Effector memory CD8-positive, alpha-beta T cell (primary cell): ENCODE data around the gene HPSE.
A peak's percentile ranks its signal among the peaks of the same experiment; 100 is the strongest.
"Not testable (repeated sequence)": the region's sequence is repeated elsewhere in the genome, so short reads cannot be mapped to it uniquely, and the experiment has no call there.

Experiments
- ATAC-seq: fragments of 150-1000 bp; cut with Tn5 transposase; replicated peaks from 2 replicates; pipeline ENCODE4 v1.10.0; 2021; ENCODE audit warnings: mild to moderate bottlenecking, moderate library complexity
- DNase-seq, 3 experiments: peaks; one replicate each; pipeline ENCODE4 v3.0.0; 2021
- H3K27ac Mint-ChIP-seq, 2 donors: one replicate each; pipeline ENCODE4 v1.8.0; 2022; ENCODE audit warnings: mild to moderate bottlenecking in 2 of 2, mixed read lengths in 2 of 2, moderate library complexity in 2 of 2
- H3K27me3 Mint-ChIP-seq, 2 donors: one replicate each; pipeline ENCODE4 v1.8.0; 2022; ENCODE audit warnings: mixed read lengths in 2 of 2
- H3K36me3 Mint-ChIP-seq: one replicate; pipeline ENCODE4 v1.8.0; 2022; ENCODE audit warnings: mild to moderate bottlenecking, moderate library complexity, mixed read lengths; ENCODE audit not compliant: insufficient read depth
- H3K4me1 Mint-ChIP-seq, 2 donors: one replicate each; pipeline ENCODE4 v1.8.0; 2022; ENCODE audit warnings: low read depth in 2 of 2, mixed read lengths in 2 of 2
- H3K4me3 Mint-ChIP-seq, 2 donors: one replicate each; pipeline ENCODE4 v1.8.0; 2022; ENCODE audit warnings: mild to moderate bottlenecking in 2 of 2, mixed read lengths in 2 of 2, moderate library complexity in 2 of 2
- H3K9me3 Mint-ChIP-seq, 2 donors: one replicate each; pipeline ENCODE4 v1.8.0; 2022; ENCODE audit warnings: mixed read lengths in 2 of 2

The HPSE gene

GRCh38 chr4:83285055-83285407, 49.6 kb downstream of the HPSE start:
- Mint-ChIP-seq H3K27ac (peak overlapping the region; percentile 98), H3K4me1 (peaks cover 15 to 35% of the 10 kb centered on the region in 2 donors), H3K27me3 (no peaks in the 10 kb centered on the region), H3K4me3 (peak overlapping the region; percentile 98), H3K36me3 (peaks cover 14% of the 10 kb centered on the region), H3K9me3 (no peaks in the 10 kb centered on the region)
- ATAC-seq (peak; percentile 32), DNase-seq (peak in 2 of 3 experiments; percentile 14 to 27)

GRCh38 chr4:83284193-83285054, 50.2 kb downstream of the HPSE start, which contains the start of gene COQ2:
Gene COQ2, minus strand, starts transcription at chr4:83284798. Its CDS starts 34 bp downstream, at chr4:83284764.
- H3K36me3 Mint-ChIP-seq: peaks cover 14% of the 10 kb centered on the region
- peak within 1 kb of the TSS; percentile 98 for H3K4me3 Mint-ChIP-seq
- H3K9me3 Mint-ChIP-seq: no peaks in the 10 kb centered on the region
- no peaks in the 10 kb centered on the region for H3K27me3 Mint-ChIP-seq
- peak; percentile 92 to 94 (median 93) for DNase-seq
- H3K27ac Mint-ChIP-seq: peak within 1 kb of the TSS; percentile 98
- ATAC-seq: peak; percentile 89
- H3K4me1 Mint-ChIP-seq: peaks cover 15 to 35% of the 10 kb centered on the region in 2 donors

- Mint-ChIP-seq H3K27ac (peak overlapping the region in 1 of 2 donors; percentile 98), H3K9me3 (no peaks in the 10 kb centered on the region), H3K4me1 (peaks cover 15 to 35% of the 10 kb centered on the region in 2 donors), H3K27me3 (no peaks in the 10 kb centered on the region), H3K4me3 (peak overlapping the region; percentile 98), H3K36me3 (peaks cover 17% of the 10 kb centered on the region)
- no peak for DNase-seq
- ATAC-seq: no peak
Observed at GRCh38 chr4:83283181-83283580, 51.5 kb downstream of the HPSE start.

GRCh38 chr4:83282049-83282535, 52.6 kb downstream of the HPSE start:
- no peak overlapping the region for H3K4me3 Mint-ChIP-seq
- DNase-seq (peak; percentile 69 to 78 (median 70)), ATAC-seq (no peak)
- no peaks in the 10 kb centered on the region for H3K27me3 Mint-ChIP-seq
- peaks cover 17% of the 10 kb centered on the region for H3K36me3 Mint-ChIP-seq
- peaks cover 15 to 35% of the 10 kb centered on the region in 2 donors for H3K4me1 Mint-ChIP-seq
- peak overlapping the region in 1 of 2 donors; percentile 39 for H3K27ac Mint-ChIP-seq
- no peaks in the 10 kb centered on the region for H3K9me3 Mint-ChIP-seq

- no peak for DNase-seq
- no peak overlapping the region for H3K4me3 Mint-ChIP-seq
- ATAC-seq: no peak
- H3K27me3 Mint-ChIP-seq: no peaks in the 10 kb centered on the region
- H3K36me3 Mint-ChIP-seq: peaks cover 17% of the 10 kb centered on the region
- peaks cover 19 to 39% of the 10 kb centered on the region in 2 donors for H3K4me1 Mint-ChIP-seq
- H3K27ac Mint-ChIP-seq: peak overlapping the region in 1 of 2 donors; percentile 39
- no peaks in the 10 kb centered on the region for H3K9me3 Mint-ChIP-seq
Observed at GRCh38 chr4:83281307-83281706, 53.3 kb downstream of the HPSE start.

- no peaks in the 10 kb centered on the region for H3K9me3 Mint-ChIP-seq
- H3K27ac Mint-ChIP-seq: no peak overlapping the region
- DNase-seq: no peak
- H3K36me3 Mint-ChIP-seq: peaks cover 10% of the 10 kb centered on the region
- peaks cover 9 to 10% of the 10 kb centered on the region in 2 donors for H3K4me1 Mint-ChIP-seq
- no peak for ATAC-seq
- H3K27me3 Mint-ChIP-seq: no peaks in the 10 kb centered on the region
- no peak overlapping the region for H3K4me3 Mint-ChIP-seq
Observed at GRCh38 chr4:83276299-83277040, 58.2 kb downstream of the HPSE start.

- H3K4me3 Mint-ChIP-seq, DNase-seq, H3K4me1 Mint-ChIP-seq, H3K27ac Mint-ChIP-seq, H3K36me3 Mint-ChIP-seq, H3K9me3 Mint-ChIP-seq, ATAC-seq, H3K27me3 Mint-ChIP-seq: not testable (repeated sequence)
Observed at GRCh38 chr4:83273926-83274325, 60.7 kb downstream of the HPSE start.

GRCh38 chr4:83272900-83273299, 61.7 kb downstream of the HPSE start:
- no peak for ATAC-seq
- peaks cover 12 to 15% of the 10 kb centered on the region in 2 donors for H3K4me1 Mint-ChIP-seq
- H3K9me3 Mint-ChIP-seq: no peaks in the 10 kb centered on the region
- no peak for DNase-seq
- no peaks in the 10 kb centered on the region for H3K27me3 Mint-ChIP-seq
- H3K36me3 Mint-ChIP-seq: peaks cover 7% of the 10 kb centered on the region
- H3K27ac Mint-ChIP-seq: no peak overlapping the region
- no peak overlapping the region for H3K4me3 Mint-ChIP-seq

GRCh38 chr4:83269256-83269655, 65.4 kb downstream of the HPSE start:
- Mint-ChIP-seq H3K4me3 (no peak overlapping the region), H3K36me3 (peaks cover 9% of the 10 kb centered on the region), H3K4me1 (peaks cover 6 to 9% of the 10 kb centered on the region in 2 donors), H3K27me3 (no peaks in the 10 kb centered on the region), H3K27ac (no peak overlapping the region), H3K9me3 (no peaks in the 10 kb centered on the region)
- DNase-seq: no peak
- no peak for ATAC-seq

- no peaks in the 10 kb centered on the region for H3K9me3 Mint-ChIP-seq
Observed at GRCh38 chr4:83268491-83268890, 66.2 kb downstream of the HPSE start.

GRCh38 chr4:83267830-83268475, 66.7 kb downstream of the HPSE start:
- H3K27ac Mint-ChIP-seq: peak overlapping the region in 1 of 2 donors; percentile 7
- no peak for ATAC-seq
- DNase-seq: no peak
- H3K36me3 Mint-ChIP-seq: peaks cover 5% of the 10 kb centered on the region
- H3K4me3 Mint-ChIP-seq: no peak overlapping the region
- H3K9me3 Mint-ChIP-seq: no peaks in the 10 kb centered on the region
- peaks cover 6 to 9% of the 10 kb centered on the region in 2 donors for H3K4me1 Mint-ChIP-seq
- H3K27me3 Mint-ChIP-seq: no peaks in the 10 kb centered on the region

More at GRCh38 chr4:83268491-83268890, 66.2 kb downstream of the HPSE start:
- Mint-ChIP-seq H3K36me3 (peaks cover 5% of the 10 kb centered on the region), H3K27ac (peak overlapping the region in 1 of 2 donors; percentile 7), H3K27me3 (no peaks in the 10 kb centered on the region), H3K4me3 (no peak overlapping the region), H3K4me1 (peaks cover 6 to 9% of the 10 kb centered on the region in 2 donors)
- ATAC-seq (no peak), DNase-seq (no peak)

GRCh38 chr4:83267121-83267829, 67.4 kb downstream of the HPSE start:
- H3K4me3 Mint-ChIP-seq: no peak overlapping the region
- no peaks in the 10 kb centered on the region for H3K9me3 Mint-ChIP-seq
- H3K36me3 Mint-ChIP-seq: peaks cover 5% of the 10 kb centered on the region
- DNase-seq (no peak), ATAC-seq (peak; percentile 61)
- H3K27me3 Mint-ChIP-seq: no peaks in the 10 kb centered on the region
- H3K27ac Mint-ChIP-seq: peak overlapping the region in 1 of 2 donors; percentile 7
- H3K4me1 Mint-ChIP-seq: peaks cover 6 to 9% of the 10 kb centered on the region in 2 donors
